Measurements from ENCODE around the gene ZNF19.

The ZNF19 gene

DNA sequence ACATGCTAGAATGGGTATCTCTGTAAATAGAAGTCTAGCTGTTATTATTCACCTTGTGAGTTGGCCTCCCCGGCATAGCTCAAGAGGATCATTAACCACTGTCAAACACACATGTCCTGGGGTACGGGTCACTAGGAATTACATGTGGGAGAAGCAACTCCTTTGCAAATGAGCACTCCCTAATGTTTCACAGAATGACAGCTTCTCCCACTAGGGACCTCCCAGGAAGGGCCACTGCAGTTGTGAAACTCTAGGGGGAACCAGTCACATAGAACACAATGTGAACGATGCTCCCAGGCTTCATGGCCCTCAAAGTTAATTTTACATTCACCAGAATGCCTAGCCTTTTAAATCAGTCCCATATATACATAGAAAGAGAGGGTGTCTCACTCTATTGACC lies 12.4 kb upstream of the ZNF19 start:
- Histone ChIP-seq H3K9ac (ENCODE audit: insufficient read length, low read depth) (no peak overlapping the region), H3K9me3 (ENCODE audit: insufficient read depth, low read length) (no peaks in the 10 kb centered on the region), H3K4me1 (ENCODE audit: insufficient read depth, insufficient read length) (no peaks in the 10 kb centered on the region), H3K36me3 (ENCODE audit: insufficient read depth, insufficient read length, low read length) (no peaks in the 10 kb centered on the region), H3K27me3 (ENCODE audit: insufficient read depth, insufficient read length) (no peaks in the 10 kb centered on the region), H3K4me3 (ENCODE audit: insufficient read length, low read depth) (no peak overlapping the region)
- no peak for DNase-seq (ENCODE audit: low read depth, low spot score)
- TF ChIP-seq SUZ12 (IDR thresholded peaks at IDR 0.05; ENCODE audit: extremely low read depth, insufficient read depth, insufficient read length), result no peak
- no peak for TF ChIP-seq YY1 (IDR thresholded peaks at IDR 0.05; ENCODE audit: insufficient read depth, insufficient read length)
- no peak for TF ChIP-seq ZNF274 (IDR thresholded peaks at IDR 0.05; ENCODE audit: low read depth, low read length)

DNA sequence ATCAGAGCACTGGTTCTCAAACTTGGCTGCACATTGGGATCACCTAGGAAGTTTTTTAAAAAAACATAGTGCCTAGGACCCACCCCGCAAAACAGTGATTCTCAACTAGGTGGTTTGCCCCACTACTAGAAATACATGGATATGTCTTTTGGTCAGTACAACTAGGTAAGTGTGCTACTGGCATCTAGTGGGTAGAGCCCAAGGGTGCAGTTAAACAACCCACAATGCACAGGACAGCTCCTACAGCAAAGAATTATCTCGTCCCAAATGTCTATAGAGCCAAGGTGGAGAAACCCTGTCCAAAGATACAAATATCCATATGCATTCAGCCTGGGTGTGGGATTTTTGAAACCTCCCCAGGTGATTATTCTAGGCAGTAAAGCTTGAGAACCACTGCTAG lies 11.8 kb upstream of the ZNF19 start:
- Histone ChIP-seq H3K27me3 (ENCODE audit: insufficient read depth, insufficient read length) (no peaks in the 10 kb centered on the region), H3K9me3 (ENCODE audit: insufficient read depth, low read length) (no peaks in the 10 kb centered on the region), H3K36me3 (ENCODE audit: insufficient read depth, insufficient read length, low read length) (no peaks in the 10 kb centered on the region), H3K4me1 (ENCODE audit: insufficient read depth, insufficient read length) (no peaks in the 10 kb centered on the region), H3K4me3 (ENCODE audit: insufficient read length, low read depth) (no peak overlapping the region), H3K9ac (ENCODE audit: insufficient read length, low read depth) (no peak overlapping the region)
- DNase-seq (ENCODE audit: low read depth, low spot score), result no peak
- TF ChIP-seq SUZ12 (IDR thresholded peaks at IDR 0.05; ENCODE audit: extremely low read depth, insufficient read depth, insufficient read length), result no peak
- TF ChIP-seq YY1 (IDR thresholded peaks at IDR 0.05; ENCODE audit: insufficient read depth, insufficient read length), result no peak
- TF ChIP-seq ZNF274 (IDR thresholded peaks at IDR 0.05; ENCODE audit: low read depth, low read length), result no peak

DNA sequence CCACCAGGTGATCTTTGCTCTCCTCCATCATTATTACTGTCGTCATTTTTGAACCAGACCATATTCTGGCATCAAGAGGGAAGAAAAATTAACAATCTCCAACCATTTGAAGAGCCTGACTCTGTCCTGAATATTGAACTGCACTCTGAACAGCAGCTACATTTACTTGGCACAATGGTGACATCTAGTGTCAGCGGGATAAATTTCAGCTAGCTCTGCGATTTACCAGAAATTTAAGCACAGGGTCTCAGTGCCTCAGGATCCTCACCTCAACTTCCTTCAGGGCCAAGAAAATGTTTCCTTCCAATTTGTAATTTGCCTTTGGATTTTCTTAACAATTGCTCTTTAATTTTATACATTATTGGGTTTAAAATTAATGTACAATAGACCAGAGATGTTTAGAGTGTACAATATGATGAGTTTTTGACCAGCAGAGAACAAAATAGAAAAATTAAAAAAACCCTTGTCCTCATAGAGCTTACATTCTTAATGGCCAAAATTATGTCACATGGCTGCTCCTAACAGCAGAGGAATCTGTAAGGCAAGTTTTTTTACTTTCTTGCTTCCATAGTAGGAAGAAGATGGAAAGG lies 10.7 kb upstream of the ZNF19 start:
- no peak overlapping the region for H3K4me3 ChIP-seq (ENCODE audit: insufficient read length, low read depth)
- no peaks in the 10 kb centered on the region for H3K9me3 ChIP-seq (ENCODE audit: insufficient read depth, low read length)
- no peak overlapping the region for H3K9ac ChIP-seq (ENCODE audit: insufficient read length, low read depth)
- no peaks in the 10 kb centered on the region for H3K27me3 ChIP-seq (ENCODE audit: insufficient read depth, insufficient read length)
- H3K4me1 ChIP-seq (ENCODE audit: insufficient read depth, insufficient read length), result no peaks in the 10 kb centered on the region
- no peaks in the 10 kb centered on the region for H3K36me3 ChIP-seq (ENCODE audit: insufficient read depth, insufficient read length, low read length)
- DNase-seq (ENCODE audit: low read depth, low spot score), result peak; percentile 66
- TF ChIP-seq ZNF274 (IDR thresholded peaks at IDR 0.05; ENCODE audit: low read depth, low read length), result no peak
- no peak for TF ChIP-seq YY1 (IDR thresholded peaks at IDR 0.05; ENCODE audit: insufficient read depth, insufficient read length)
- TF ChIP-seq SUZ12 (IDR thresholded peaks at IDR 0.05; ENCODE audit: extremely low read depth, insufficient read depth, insufficient read length), result no peak

DNA sequence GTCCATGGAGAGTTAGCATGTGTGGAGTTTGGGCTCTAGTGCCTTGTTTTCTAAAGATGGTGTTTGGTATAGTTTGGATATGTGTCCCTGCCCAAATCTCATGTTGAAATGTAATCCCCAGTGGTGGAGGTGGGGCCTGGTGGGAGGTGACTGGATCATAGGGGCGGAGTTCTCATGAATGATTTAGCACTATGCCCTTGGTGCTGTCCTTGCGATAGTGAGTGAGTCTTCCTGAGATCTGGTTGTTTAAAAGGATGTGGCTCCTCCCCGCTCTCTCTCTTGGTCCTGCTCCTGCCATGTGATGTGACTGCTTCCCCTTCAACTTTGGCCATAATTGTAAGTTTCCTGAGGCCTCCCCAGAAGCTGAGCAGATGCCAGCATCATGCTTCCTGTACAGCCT lies 8.9 kb upstream of the ZNF19 start:
- H3K9me3 ChIP-seq (ENCODE audit: insufficient read depth, low read length), result no peaks in the 10 kb centered on the region
- H3K27me3 ChIP-seq (ENCODE audit: insufficient read depth, insufficient read length), result no peaks in the 10 kb centered on the region
- H3K9ac ChIP-seq (ENCODE audit: insufficient read length, low read depth), result no peak overlapping the region
- no peak overlapping the region for H3K4me3 ChIP-seq (ENCODE audit: insufficient read length, low read depth)
- TF ChIP-seq YY1 (IDR thresholded peaks at IDR 0.05; ENCODE audit: insufficient read depth, insufficient read length) (no peak), SUZ12 (IDR thresholded peaks at IDR 0.05; ENCODE audit: extremely low read depth, insufficient read depth, insufficient read length) (no peak), ZNF274 (IDR thresholded peaks at IDR 0.05; ENCODE audit: low read depth, low read length) (no peak)
- H3K36me3 ChIP-seq (ENCODE audit: insufficient read depth, insufficient read length, low read length), result no peaks in the 10 kb centered on the region
- no peak for DNase-seq (ENCODE audit: low read depth, low spot score)
- no peaks in the 10 kb centered on the region for H3K4me1 ChIP-seq (ENCODE audit: insufficient read depth, insufficient read length)

DNA sequence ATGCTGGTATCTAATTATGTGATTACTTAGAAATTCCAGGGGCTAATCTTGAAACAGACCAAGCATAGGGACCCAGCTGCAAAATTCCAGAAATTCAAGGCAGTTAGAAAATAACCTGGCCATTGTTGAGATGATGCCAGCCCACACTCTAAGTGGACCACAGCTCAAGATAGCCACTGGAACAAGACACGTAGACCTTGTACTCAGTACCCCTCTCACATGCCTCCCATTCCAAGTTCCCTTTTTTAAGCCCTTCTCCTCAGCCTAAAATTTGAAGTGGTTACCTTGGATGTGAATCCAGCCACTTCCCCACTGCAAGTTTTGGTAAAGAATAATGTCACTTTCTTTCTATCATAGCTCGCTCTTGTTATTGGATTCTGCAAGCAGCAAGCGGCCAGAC lies 4.1 kb upstream of the ZNF19 start:
- TF ChIP-seq SUZ12 (IDR thresholded peaks at IDR 0.05; ENCODE audit: extremely low read depth, insufficient read depth, insufficient read length) (no peak), ZNF274 (IDR thresholded peaks at IDR 0.05; ENCODE audit: low read depth, low read length) (no peak), YY1 (IDR thresholded peaks at IDR 0.05; ENCODE audit: insufficient read depth, insufficient read length) (no peak)
- H3K9me3 ChIP-seq (ENCODE audit: insufficient read depth, low read length), result no peaks in the 10 kb centered on the region
- H3K27me3 ChIP-seq (ENCODE audit: insufficient read depth, insufficient read length), result no peaks in the 10 kb centered on the region
- no peaks in the 10 kb centered on the region for H3K4me1 ChIP-seq (ENCODE audit: insufficient read depth, insufficient read length)
- H3K36me3 ChIP-seq (ENCODE audit: insufficient read depth, insufficient read length, low read length), result no peaks in the 10 kb centered on the region
- no peak for DNase-seq (ENCODE audit: low read depth, low spot score)
- no peak overlapping the region for H3K9ac ChIP-seq (ENCODE audit: insufficient read length, low read depth)
- H3K4me3 ChIP-seq (ENCODE audit: insufficient read length, low read depth), result no peak overlapping the region

DNA sequence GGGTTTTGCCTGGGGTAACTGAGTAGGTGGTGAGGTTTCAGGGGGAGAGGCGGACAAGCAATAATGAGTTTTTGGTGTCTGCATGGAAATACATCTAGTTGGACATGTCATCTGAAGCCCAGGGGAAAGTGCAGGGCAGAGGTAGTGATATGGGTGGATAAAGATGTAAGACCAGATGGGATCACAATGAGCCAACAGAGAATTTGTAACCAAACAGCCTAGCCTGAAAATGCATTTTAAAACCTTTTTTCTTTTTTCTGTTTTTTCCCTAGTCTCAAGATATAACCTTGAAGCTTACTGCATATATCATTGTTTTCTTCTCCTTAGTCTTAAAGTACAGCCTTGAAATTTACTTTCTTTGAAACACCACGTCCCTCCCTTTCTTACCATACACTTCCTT lies 3.7 kb upstream of the ZNF19 start:
- Histone ChIP-seq H3K9me3 (ENCODE audit: insufficient read depth, low read length) (no peaks in the 10 kb centered on the region), H3K4me1 (ENCODE audit: insufficient read depth, insufficient read length) (no peaks in the 10 kb centered on the region), H3K27me3 (ENCODE audit: insufficient read depth, insufficient read length) (no peaks in the 10 kb centered on the region), H3K9ac (ENCODE audit: insufficient read length, low read depth) (no peak overlapping the region), H3K4me3 (ENCODE audit: insufficient read length, low read depth) (no peak overlapping the region), H3K36me3 (ENCODE audit: insufficient read depth, insufficient read length, low read length) (no peaks in the 10 kb centered on the region)
- no peak for TF ChIP-seq ZNF274 (IDR thresholded peaks at IDR 0.05; ENCODE audit: low read depth, low read length)
- no peak for DNase-seq (ENCODE audit: low read depth, low spot score)

DNA sequence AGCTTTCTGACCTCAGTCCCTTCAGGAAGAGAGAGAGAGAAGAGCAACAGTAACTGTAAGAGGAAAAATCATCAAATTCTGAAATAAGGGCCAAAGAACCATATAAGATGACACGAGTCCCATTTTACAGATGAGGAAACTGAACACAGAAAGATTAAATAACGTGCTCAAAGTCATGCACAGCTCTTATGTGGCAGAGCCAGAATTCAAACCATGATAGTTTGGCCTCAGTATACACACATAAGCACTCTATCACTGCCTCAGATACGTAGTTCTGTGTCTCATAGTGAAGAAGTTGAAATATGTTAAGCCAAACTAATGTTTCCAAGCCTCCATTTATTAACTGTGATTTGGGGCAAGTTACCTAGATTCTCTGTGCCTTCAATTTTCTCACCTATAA lies 1.9 kb upstream of the ZNF19 start:
- no peaks in the 10 kb centered on the region for H3K9me3 ChIP-seq (ENCODE audit: insufficient read depth, low read length)
- no peak for DNase-seq (ENCODE audit: low read depth, low spot score)
- no peaks in the 10 kb centered on the region for H3K36me3 ChIP-seq (ENCODE audit: insufficient read depth, insufficient read length, low read length)
- no peak overlapping the region for H3K4me3 ChIP-seq (ENCODE audit: insufficient read length, low read depth)
- TF ChIP-seq SUZ12 (IDR thresholded peaks at IDR 0.05; ENCODE audit: extremely low read depth, insufficient read depth, insufficient read length), result no peak
- no peak for TF ChIP-seq YY1 (IDR thresholded peaks at IDR 0.05; ENCODE audit: insufficient read depth, insufficient read length)
- no peak for TF ChIP-seq ZNF274 (IDR thresholded peaks at IDR 0.05; ENCODE audit: low read depth, low read length)
- H3K9ac ChIP-seq (ENCODE audit: insufficient read length, low read depth), result no peak overlapping the region
- H3K4me1 ChIP-seq (ENCODE audit: insufficient read depth, insufficient read length), result no peaks in the 10 kb centered on the region
- no peaks in the 10 kb centered on the region for H3K27me3 ChIP-seq (ENCODE audit: insufficient read depth, insufficient read length)

DNA sequence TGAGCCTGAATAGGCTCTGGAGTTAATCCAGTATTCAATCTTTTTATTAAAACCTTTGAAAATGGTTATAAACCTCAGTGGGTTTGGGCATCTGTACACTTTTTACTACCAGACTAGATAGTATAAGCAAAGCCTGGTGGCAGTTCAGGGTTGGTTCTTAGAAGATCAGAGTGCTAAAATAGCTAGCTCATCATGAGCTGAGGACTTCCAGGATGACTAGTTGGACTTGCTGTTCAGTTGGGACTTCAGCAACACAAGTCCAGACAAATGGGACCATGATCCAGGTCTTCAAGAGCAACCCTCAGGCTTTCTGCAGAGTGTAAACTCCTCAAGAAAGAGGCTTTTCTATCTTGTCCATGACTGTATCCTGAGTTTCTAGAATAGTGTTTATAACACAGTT lies 1.2 kb upstream of the ZNF19 start:
- no peak overlapping the region for H3K9ac ChIP-seq (ENCODE audit: insufficient read length, low read depth)
- H3K36me3 ChIP-seq (ENCODE audit: insufficient read depth, insufficient read length, low read length), result no peaks in the 10 kb centered on the region
- H3K4me1 ChIP-seq (ENCODE audit: insufficient read depth, insufficient read length), result no peaks in the 10 kb centered on the region
- no peak for DNase-seq (ENCODE audit: low read depth, low spot score)
- no peaks in the 10 kb centered on the region for H3K27me3 ChIP-seq (ENCODE audit: insufficient read depth, insufficient read length)
- TF ChIP-seq YY1 (IDR thresholded peaks at IDR 0.05; ENCODE audit: insufficient read depth, insufficient read length) (no peak), ZNF274 (IDR thresholded peaks at IDR 0.05; ENCODE audit: low read depth, low read length) (no peak), SUZ12 (IDR thresholded peaks at IDR 0.05; ENCODE audit: extremely low read depth, insufficient read depth, insufficient read length) (no peak)
- no peak overlapping the region for H3K4me3 ChIP-seq (ENCODE audit: insufficient read length, low read depth)
- H3K9me3 ChIP-seq (ENCODE audit: insufficient read depth, low read length), result no peaks in the 10 kb centered on the region
